Measurements from ENCODE around the gene LIX1L. TPM values are rescaled to one million over a fixed set of nuclear protein-coding genes. Genes with fewer than 3 reads are reported as not detected.

LIX1L gene
- total and polyA plus RNA-seq, 2 donors (not counting 3 experiments of a cell fraction or from before 2014, with no cell fraction given) = 54.9 to 56.4 TPM

GRCh38 chr1:145978471-145978853, 20.6 kb upstream of the LIX1L start:
- H3K4me3 ChIP-seq (replicated peaks in 1 of 3; ENCODE audit: insufficient read depth in 1 of 3, low read depth in 1 of 3, low read length in 3 of 3) = no peak overlapping the region
- DNase-seq (ENCODE audit: low read depth, low spot score) (peak; percentile 18), FAIRE-seq (no peak)
- ChIA-PET CTCF (interaction anchor here (1.0 to 20.0 kb wide), 15 partner anchors 12 to 133 kb away, joined by 3 to 496 read pairs (median 8); partner anchors contain the start of genes ANKRD34A, NUDT17, PIAS3 and POLR3GL), POLR2A (interaction anchor here (1.1 to 1.6 kb wide), 4 partner anchors 15 to 73 kb away, joined by 4 read pairs; no protein-coding TSS in a partner anchor)
- H3K79me2 ChIP-seq (ENCODE audit: control insufficient read depth, insufficient read depth, low read length) = no peaks in the 10 kb centered on the region
- no peaks in the 10 kb centered on the region for H3K9me1 ChIP-seq (replicated peaks; ENCODE audit: control insufficient read depth, extremely low read depth, insufficient read depth, low read length)
- H3K9ac ChIP-seq (replicated peaks; ENCODE audit: extremely low read depth, insufficient read depth, low read length) = peak overlapping the region; percentile 54
- H2AFZ ChIP-seq (ENCODE audit: low read depth, low read length) = no peak overlapping the region
- intact Hi-C loops (cut with micrococcal nuclease) = no loop called here
- H3K9me3 ChIP-seq (replicated peaks; ENCODE audit: control insufficient read depth, insufficient read depth, low read length) = no peaks in the 10 kb centered on the region
- dilution Hi-C loops (cut with MboI; ENCODE audit: extremely low pct_ligation_motif_present, low sequenced_read_pairs) = no loop called here
- no peak for TF ChIP-seq POLR2A (IDR thresholded peaks at IDR 0.05; ENCODE audit: low read depth, low read length)
- no peak for TF ChIP-seq POLR2AphosphoS5 (IDR thresholded peaks at IDR 0.05; ENCODE audit: insufficient read depth, low read depth, low read length)
- no peak for TF ChIP-seq CTCF (IDR thresholded peaks at IDR 0.05; ENCODE audit: extremely low read depth in 1 of 2, insufficient read depth in 1 of 2, low read depth in 1 of 2, low read length in 2 of 2)
- no peak for TF ChIP-seq EZH2 (IDR thresholded peaks at IDR 0.05; ENCODE audit: borderline replicate concordance, low read depth, low read length, severe bottlenecking)
- TF ChIP-seq FOS (IDR thresholded peaks at IDR 0.05; ENCODE audit: borderline replicate concordance, insufficient read depth, low read length) = no peak
- TF ChIP-seq MAX (IDR thresholded peaks at IDR 0.05; ENCODE audit: insufficient read depth, insufficient read length) = no peak
- no peak for TF ChIP-seq GATA2 (IDR thresholded peaks at IDR 0.05; ENCODE audit: insufficient read depth, insufficient read length, low read depth, low read length)
- H3K4me1 ChIP-seq (ENCODE audit: control insufficient read depth, extremely low read depth, insufficient read depth, low read length) = peaks cover 40% of the 10 kb centered on the region
- H3K36me3 ChIP-seq (ENCODE audit: control insufficient read depth in 2 of 2, extremely low read depth in 1 of 2, insufficient read depth in 2 of 2, low read length in 2 of 2) = no peaks in the 10 kb centered on the region
- no peaks in the 10 kb centered on the region for H3K27me3 ChIP-seq (ENCODE audit: control insufficient read depth in 2 of 2, insufficient read depth in 2 of 2, low read length in 2 of 2)
- H3K4me2 ChIP-seq (ENCODE audit: insufficient read depth, low read length) = peak overlapping the region; percentile 87
- BruUV-seq (replicated peaks) = TSS peak; percentile 49
- H3K27ac ChIP-seq (ENCODE audit: insufficient read depth, low read depth, low read length) = peak overlapping the region; percentile 89
- H4K20me1 ChIP-seq (replicated peaks; ENCODE audit: control insufficient read depth, extremely low read depth, insufficient read depth, low read length) = no peaks in the 10 kb centered on the region
